Activated gamma-delta T cell treated with Interleukin-2 at 50 U/mL for 16 hours (primary cell): ENCODE results near the gene TCF15.
"Not testable (repeated sequence)": the region's sequence is repeated elsewhere in the genome, so short reads cannot be mapped to it uniquely, and the experiment has no call there.

Source experiments
- DNase-seq: peaks from one replicate; pipeline ENCODE4 v3.0.0-alpha.2; 2020

TCF15 gene

GRCh38 chr20:609371-609964 lies 641 bp downstream of the TCF15 start:
- DNase-seq = no peak

GRCh38 chr20:608970-609369 lies 1.1 kb downstream of the TCF15 start:
- DNase-seq = no peak

- no peak for DNase-seq
Observed at GRCh38 chr20:607476-607875, 2.6 kb downstream of the TCF15 start.

GRCh38 chr20:605237-605636 lies 4.9 kb downstream of the TCF15 start:
- no peak for DNase-seq

- DNase-seq = no peak
Observed at GRCh38 chr20:603116-603640, 6.9 kb downstream of the TCF15 start.

- DNase-seq = no peak
Observed at GRCh38 chr20:602111-602970, 7.8 kb downstream of the TCF15 start.

GRCh38 chr20:600736-601135 lies 9.4 kb downstream of the TCF15 start:
- DNase-seq = no peak

GRCh38 chr20:600141-600540 lies 10.0 kb downstream of the TCF15 start:
- no peak for DNase-seq

GRCh38 chr20:598133-598850 lies 11.8 kb downstream of the TCF15 start:
- DNase-seq = no peak

GRCh38 chr20:597560-597959 lies 12.5 kb downstream of the TCF15 start:
- no peak for DNase-seq

- DNase-seq = no peak
Observed at GRCh38 chr20:595330-596308, 14.5 kb downstream of the TCF15 start.

GRCh38 chr20:592506-592905 lies 17.6 kb downstream of the TCF15 start:
- no peak for DNase-seq

- no peak for DNase-seq
Observed at GRCh38 chr20:591941-592340, 18.2 kb downstream of the TCF15 start.

GRCh38 chr20:588932-589672 lies 21.0 kb downstream of the TCF15 start:
- DNase-seq = no peak

GRCh38 chr20:588476-588875 lies 21.6 kb downstream of the TCF15 start:
- DNase-seq = no peak

- no peak for DNase-seq
Observed at GRCh38 chr20:584971-585301, 25.2 kb downstream of the TCF15 start.

- DNase-seq = no peak
Observed at GRCh38 chr20:584161-584970, 25.7 kb downstream of the TCF15 start.

GRCh38 chr20:582204-582603 lies 27.9 kb downstream of the TCF15 start:
- DNase-seq = no peak

GRCh38 chr20:578940-579690 lies 31.0 kb downstream of the TCF15 start:
- DNase-seq = not testable (repeated sequence)

GRCh38 chr20:577167-577791 lies 32.8 kb downstream of the TCF15 start:
- no peak for DNase-seq
